Measurements from ENCODE around the gene CABP1. TPM values are rescaled to one million over a fixed set of nuclear protein-coding genes. Genes with fewer than 3 reads are reported as not detected.

The CABP1 gene
- total RNA-seq, 2 donors from 2014 or later: 3.0 TPM; not detected in 1

DNA sequence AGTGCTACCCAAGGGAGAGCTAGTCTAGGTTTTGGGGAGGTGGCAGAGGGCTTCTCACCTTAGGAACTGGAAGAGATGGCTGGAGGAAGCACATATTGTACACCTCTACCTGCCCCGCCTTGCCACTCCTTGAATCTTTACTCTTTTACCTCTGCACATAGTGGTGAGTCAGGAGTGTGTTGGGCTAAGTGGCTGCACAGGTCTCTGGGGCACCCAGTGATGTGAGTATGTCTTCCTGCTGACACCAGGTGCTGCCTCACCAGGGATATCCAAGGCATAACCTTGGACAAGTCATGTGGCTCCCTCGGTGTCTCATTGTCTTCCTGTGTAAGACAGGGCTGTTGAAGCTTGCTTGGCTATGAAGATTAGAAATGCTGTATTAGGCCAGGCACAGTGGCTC, 19.8 kb upstream of the CABP1 start:
- no peak for DNase-seq (ENCODE audit: low spot score in 2 of 2)
- no peak for ATAC-seq
- no peaks in the 10 kb centered on the region for H3K36me3 Mint-ChIP-seq
- no peak overlapping the region for H3K27ac Mint-ChIP-seq
- H3K9me3 Mint-ChIP-seq: no peaks in the 10 kb centered on the region

DNA sequence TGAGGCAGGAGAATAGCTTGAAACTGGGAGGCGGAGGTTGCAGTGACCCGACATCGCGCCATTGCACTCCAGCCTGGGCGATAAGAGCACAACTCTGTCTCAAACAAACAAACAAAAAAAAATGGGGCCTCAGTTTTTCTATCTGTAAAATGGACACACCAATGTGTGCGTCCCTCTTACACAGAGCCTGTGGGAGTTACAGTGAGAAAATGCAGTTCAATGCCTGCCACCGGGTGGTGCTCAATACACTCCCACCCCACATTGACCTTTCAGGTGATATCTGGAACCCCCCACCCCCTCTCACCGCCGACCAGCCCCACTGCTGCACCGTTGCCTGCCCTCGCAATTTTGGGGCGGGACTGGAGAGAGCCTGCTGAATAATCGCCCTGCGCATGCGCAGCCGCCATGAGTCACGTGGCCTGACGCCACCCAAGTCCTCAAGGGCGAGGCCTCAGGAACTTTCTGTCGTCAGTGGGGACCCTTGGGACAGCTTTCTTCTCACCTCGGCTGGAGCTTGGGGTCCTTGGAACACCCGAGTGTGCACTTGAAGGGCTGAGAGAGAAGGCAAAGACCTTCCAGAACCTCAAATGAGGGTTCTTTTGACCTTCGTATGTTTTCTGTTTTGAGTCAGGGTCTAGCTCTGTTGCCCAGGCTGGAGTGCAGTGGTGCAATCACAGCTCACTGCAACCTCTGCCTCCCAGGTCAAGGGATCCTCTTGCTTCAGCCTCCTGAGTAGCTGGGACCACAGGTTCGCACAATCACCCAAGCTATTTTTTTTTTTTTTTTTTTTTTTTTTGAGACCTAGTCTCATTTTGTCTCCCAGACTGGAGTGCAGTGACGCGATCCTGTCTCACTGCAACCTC, 14.6 kb upstream of the CABP1 start:
- DNase-seq (ENCODE audit: low spot score in 2 of 2) (peak in 1 of 2 donors; percentile 35), ATAC-seq (peak in 1 of 2 donors; percentile 54)
- Mint-ChIP-seq H3K9me3 (no peaks in the 10 kb centered on the region), H3K36me3 (no peaks in the 10 kb centered on the region), H3K27ac (no peak overlapping the region)

DNA sequence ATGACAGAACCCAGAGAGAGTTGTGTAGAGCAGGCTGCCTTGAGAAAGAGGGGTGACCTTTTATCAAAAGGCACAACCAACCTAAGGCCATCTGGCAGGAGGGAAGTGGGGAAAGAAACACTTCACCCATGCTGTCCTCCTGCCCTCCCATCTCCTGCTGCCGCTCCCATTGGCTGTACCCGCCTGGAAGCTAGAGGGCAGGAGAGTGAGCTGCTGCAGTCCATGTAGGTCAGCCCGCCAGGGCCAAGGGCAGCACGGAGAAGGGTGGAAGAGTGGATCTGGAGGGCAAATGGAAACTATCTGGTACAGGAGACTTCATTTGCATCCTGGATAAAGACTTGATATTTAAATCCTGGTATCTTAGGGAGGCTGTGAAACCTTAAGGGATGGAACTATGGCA, 11.5 kb upstream of the CABP1 start:
- Mint-ChIP-seq H3K27ac (no peak overlapping the region), H3K9me3 (no peaks in the 10 kb centered on the region), H3K36me3 (no peaks in the 10 kb centered on the region)
- DNase-seq (ENCODE audit: low spot score in 2 of 2): no peak
- ATAC-seq: no peak

DNA sequence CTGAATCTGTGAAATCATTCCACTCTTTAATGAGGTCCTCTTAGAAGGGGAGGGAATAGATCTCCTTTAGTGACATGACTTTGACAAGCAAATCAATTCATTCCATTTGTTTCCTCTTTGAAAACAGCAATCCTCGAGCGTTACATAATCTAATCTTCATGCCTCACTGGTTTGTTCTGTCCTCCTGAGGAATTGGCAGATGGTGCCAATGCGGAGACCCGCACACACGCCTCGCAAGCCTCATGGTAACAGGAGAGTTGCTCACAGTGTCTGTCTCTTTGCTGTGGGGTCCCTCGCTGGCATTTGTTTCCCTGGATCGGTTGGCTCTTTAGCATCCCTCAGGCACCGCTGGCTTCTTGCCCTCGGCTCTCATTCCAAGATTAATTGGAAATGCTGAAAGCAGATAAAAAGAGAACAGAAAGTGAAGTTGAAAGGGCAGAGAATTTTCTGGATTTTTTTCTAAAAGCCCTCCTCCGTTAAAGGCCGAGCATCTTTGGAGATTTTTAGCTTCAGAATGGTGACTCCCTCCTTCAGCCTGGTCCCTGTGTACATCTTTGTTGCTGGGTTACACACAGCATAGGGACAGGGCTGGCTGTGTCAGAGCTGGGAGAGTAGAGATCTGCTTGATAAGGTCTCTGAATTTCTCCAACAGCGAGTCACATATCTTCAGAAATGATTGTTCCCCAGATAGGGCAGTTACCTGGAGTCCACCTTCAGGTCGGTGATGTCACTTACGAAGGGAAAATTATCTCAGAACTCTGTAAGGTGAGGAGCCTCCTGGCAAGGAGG, 10.1 kb upstream of the CABP1 start:
- ATAC-seq (no peak), DNase-seq (ENCODE audit: low spot score in 2 of 2) (no peak)
- peak overlapping the region in 1 of 2 donors; percentile 20 for H3K27ac Mint-ChIP-seq
- no peaks in the 10 kb centered on the region for H3K36me3 Mint-ChIP-seq
- H3K9me3 Mint-ChIP-seq: no peaks in the 10 kb centered on the region

DNA sequence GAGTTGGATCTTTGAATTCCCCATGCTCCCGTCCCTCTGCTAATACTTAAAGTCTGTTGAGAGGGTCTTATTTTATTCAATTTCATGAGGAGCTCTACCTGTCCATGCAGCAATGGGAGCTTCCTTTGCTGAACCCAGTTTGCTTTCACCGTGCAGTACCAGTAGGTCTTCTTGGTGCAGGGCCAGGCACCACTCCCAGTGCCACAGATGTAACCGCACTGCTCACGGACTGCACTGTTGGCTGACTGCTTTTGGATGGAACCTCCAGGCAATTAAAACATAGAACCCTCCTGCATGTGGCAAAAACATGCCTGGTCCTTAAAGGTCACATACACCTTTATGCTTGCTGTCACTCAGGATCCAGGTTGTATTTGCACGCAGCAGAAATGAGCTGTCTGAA, 9.3 kb upstream of the CABP1 start:
- ATAC-seq: no peak
- no peak for DNase-seq (ENCODE audit: low spot score in 2 of 2)
- Mint-ChIP-seq H3K36me3 (no peaks in the 10 kb centered on the region), H3K9me3 (no peaks in the 10 kb centered on the region), H3K27ac (no peak overlapping the region)

DNA sequence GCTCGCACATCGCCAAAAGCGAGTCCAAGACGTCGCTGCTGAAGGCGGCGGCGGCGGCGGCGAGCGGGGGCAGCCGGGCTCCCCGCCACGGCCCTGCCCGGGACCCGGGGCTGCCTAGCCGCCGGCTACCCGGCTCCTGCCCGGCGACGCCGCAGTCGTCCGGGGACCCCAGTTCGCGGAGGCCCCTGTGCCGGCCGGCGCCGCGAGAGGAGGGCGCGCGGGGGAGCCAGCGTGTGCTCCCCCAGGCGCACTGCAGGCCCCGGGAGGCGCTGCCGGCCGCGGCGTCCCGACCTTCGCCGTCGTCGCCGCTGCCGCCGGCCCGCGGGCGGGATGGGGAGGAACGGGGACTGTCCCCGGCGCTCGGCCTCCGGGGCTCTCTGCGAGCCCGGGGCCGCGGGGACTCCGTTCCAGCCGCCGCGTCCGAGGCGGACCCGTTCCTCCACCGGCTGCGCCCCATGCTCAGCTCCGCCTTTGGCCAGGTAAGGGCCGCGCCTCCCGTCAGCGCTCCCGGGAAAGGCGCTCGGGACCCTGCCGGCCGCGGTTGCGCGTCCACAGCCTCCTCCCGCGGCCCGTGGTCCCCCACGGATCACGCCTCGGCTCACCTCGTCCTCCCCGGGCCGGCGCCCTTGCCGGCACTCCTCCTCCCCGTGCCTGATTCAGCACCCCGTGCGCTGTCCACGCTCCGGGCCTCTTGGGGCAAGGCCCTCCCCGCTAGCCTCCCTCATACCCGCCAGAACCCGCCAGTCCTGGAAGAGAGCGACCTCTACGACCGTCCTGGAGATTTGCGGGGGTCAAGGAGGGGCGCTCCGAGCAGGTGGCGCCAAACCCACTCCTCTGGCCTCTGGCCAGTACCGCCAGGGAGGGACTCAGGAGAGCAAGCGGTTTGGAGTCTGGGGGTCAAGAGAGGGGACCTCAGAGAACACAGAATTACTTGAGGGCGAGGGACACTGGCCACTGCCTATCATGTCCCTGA, 721 bp downstream of the CABP1 start:
- no peak overlapping the region for H3K27ac Mint-ChIP-seq
- DNase-seq (ENCODE audit: low spot score in 2 of 2) (peak in 1 of 2 donors; percentile 59), ATAC-seq (peak; percentile 64 to 67)
- no peaks in the 10 kb centered on the region for H3K9me3 Mint-ChIP-seq
- H3K36me3 Mint-ChIP-seq: peaks cover 0 to 5% of the 10 kb centered on the region in 2 donors

DNA sequence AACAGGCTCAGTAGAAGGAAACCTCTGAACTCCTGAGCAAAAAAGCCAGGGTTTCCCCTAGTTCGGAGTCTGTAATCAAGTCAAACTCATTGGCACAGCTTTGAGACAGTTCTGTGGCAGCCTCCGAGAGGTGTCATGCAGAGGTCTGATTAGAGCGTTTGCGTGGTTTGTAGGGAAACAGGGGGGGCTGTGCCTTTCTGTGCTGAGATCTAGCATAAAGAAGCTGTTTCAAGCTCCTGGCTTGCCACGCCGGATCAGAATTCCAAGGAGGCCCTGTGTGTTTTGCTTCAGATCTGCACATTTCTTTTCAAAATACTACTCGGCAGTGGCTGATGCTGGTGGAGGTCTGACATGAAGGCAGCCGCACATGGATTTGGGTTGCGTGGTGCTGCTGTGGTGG, 1.7 kb downstream of the CABP1 start:
- Mint-ChIP-seq H3K36me3 (peaks cover 0 to 5% of the 10 kb centered on the region in 2 donors), H3K9me3 (no peaks in the 10 kb centered on the region), H3K27ac (no peak overlapping the region)
- DNase-seq (ENCODE audit: low spot score in 2 of 2) (no peak), ATAC-seq (no peak)

DNA sequence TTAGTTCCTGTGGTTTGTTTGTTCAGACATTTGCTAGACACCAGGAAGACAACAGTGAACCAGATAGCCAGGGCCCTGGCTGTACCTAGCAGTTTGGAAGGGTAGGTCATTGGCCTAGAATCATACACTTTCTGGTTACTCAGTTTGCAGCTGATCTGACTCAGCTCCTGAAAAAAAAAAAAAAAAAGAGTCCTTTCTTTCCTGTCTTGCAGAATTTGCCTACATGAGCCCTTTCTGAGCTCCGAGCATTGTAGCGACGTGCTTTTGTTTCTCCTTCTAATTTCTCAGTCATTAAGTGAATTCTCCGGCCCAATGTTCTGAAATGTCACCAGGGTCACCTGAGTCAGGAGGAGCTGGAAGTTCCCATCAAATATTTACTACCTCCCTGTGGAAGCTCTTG, 2.4 kb downstream of the CABP1 start:
- DNase-seq (ENCODE audit: low spot score in 2 of 2): no peak
- ATAC-seq: no peak
- Mint-ChIP-seq H3K36me3 (peaks cover 0 to 5% of the 10 kb centered on the region in 2 donors), H3K27ac (no peak overlapping the region), H3K9me3 (no peaks in the 10 kb centered on the region)

DNA sequence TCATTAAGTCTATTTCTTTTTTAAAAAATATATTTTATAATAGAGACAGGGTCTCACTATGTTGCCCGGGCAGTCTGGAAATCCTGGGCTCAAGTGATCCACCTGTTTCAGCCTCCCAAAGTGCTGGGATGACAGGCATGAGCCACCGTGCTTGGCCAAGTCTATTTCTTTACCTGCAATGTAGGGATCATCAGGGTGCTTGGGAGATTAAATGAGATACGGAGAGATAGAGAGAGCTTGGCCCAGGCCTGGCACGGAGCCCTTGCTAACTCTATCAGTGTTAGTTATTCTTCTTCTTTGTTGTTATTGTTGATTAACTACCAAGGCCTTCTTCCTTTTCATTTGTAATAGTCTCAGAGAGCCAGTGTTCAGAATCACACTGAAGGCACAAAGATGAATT, 3.1 kb downstream of the CABP1 start:
- H3K36me3 Mint-ChIP-seq: peaks cover 0 to 5% of the 10 kb centered on the region in 2 donors
- no peak for DNase-seq (ENCODE audit: low spot score in 2 of 2)
- ATAC-seq: no peak
- H3K27ac Mint-ChIP-seq: no peak overlapping the region
- no peaks in the 10 kb centered on the region for H3K9me3 Mint-ChIP-seq

DNA sequence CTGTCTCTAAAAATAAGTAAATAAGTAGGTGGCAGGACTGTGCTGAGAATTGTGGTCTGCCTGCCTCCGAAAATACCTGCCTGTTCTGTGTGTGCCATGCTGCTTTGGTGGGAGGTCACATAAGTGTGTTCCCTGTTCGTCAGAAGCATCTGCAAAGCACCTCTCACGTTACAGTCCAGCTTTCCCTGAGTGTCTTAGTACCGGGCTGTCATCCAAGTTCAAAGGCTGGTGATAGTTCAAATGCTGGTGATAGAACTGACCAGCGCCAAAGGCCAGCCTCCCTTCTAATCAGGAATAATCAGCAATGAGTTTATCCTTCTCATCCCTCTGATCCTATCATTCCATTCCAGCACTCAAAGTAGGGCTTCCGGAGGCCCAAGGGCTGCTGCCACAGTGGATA, 5.6 kb downstream of the CABP1 start:
- no peaks in the 10 kb centered on the region for H3K9me3 Mint-ChIP-seq
- H3K36me3 Mint-ChIP-seq: peaks cover 0 to 5% of the 10 kb centered on the region in 2 donors
- DNase-seq (ENCODE audit: low spot score in 2 of 2) (no peak), ATAC-seq (no peak)
- no peak overlapping the region for H3K27ac Mint-ChIP-seq

DNA sequence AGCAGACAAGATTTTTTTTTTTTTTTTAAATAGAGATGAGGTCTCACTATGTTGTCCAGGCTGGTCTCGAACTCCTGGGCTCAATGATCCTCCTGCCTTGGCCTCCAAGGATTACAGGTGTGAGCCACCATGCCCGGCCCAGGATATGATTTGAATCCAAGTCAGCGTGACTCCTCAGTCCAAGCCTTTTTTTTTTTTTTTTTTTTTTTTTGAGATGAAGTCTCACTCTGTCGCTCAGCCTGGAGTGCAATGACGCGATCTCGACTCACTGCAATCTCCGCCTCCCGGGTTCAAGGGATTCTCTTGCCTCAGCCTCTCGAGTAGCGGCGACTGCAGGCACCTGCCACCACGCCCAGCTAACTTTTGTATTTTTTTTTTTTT, 6.9 kb downstream of the CABP1 start:
- Mint-ChIP-seq H3K36me3 (peaks cover 0 to 3% of the 10 kb centered on the region in 2 donors), H3K9me3 (no peaks in the 10 kb centered on the region), H3K27ac (no peak overlapping the region)
- DNase-seq (ENCODE audit: low spot score in 2 of 2) (no peak), ATAC-seq (no peak)

DNA sequence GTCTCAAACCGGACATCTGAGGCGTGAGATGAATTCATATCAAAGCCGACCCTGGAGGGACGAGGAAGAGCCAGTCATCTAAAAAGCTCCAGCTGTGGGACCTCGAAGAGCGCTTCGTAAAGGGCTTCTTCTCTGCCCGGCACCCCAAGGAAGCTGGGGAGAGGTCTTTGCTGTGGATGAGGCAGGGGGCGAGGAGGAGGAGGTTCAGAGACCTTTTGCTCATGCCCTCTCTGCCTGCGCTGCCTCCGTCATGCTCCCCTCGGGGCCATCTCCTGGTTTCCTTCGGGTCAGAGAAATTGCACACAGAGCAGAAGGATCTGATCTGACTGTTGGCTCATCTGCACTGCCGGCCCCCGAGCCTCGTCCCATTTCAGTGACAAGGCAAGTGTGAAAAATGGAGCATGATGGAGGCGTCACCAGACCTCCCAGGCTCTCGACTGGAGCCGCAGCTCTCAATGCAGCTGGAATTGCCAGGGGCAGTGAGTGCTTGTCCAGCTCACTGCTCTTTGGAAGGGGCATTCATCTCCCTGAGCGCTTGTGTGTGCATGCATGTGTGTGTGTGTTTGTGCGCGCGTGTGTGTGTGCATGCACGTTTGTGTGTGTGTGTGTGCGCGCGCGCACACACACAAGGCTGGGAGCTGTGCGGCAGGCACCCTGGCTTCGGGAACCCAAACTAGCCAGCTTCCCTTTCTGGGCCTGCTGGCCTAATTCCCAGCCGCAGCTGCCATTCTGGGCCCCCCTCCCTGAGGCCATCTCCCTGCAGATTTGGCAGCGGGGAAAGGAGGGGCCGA, 9.2 kb downstream of the CABP1 start:
- Mint-ChIP-seq H3K36me3 (no peaks in the 10 kb centered on the region), H3K27ac (no peak overlapping the region), H3K9me3 (no peaks in the 10 kb centered on the region)
- no peak for DNase-seq (ENCODE audit: low spot score in 2 of 2)
- peak in 1 of 2 donors; percentile 23 for ATAC-seq

DNA sequence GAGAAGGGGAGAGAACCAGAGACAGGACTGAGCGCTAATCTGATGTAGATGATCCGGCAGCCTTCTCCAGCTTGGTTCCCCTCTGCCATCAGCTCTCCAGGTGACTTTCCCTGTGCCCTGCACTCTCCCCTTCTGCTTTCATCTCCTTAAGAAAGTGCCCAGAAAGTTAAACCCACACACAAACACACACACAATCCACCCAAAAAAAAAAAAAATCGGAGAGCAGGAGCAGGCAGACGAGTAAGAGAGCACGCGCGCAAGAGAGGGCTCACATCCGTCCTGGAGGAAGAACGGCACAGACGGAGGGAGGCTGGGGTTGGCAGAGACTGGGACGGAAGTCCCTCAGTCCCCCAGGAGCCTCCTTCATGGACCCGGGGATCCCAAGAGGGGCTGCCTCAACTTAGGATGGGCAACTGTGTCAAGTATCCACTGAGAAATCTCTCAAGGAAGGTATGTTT, 9.8 kb downstream of the CABP1 start:
- Mint-ChIP-seq H3K27ac (no peak overlapping the region), H3K9me3 (no peaks in the 10 kb centered on the region), H3K36me3 (no peaks in the 10 kb centered on the region)
- DNase-seq (ENCODE audit: low spot score in 2 of 2) (no peak), ATAC-seq (no peak)

DNA sequence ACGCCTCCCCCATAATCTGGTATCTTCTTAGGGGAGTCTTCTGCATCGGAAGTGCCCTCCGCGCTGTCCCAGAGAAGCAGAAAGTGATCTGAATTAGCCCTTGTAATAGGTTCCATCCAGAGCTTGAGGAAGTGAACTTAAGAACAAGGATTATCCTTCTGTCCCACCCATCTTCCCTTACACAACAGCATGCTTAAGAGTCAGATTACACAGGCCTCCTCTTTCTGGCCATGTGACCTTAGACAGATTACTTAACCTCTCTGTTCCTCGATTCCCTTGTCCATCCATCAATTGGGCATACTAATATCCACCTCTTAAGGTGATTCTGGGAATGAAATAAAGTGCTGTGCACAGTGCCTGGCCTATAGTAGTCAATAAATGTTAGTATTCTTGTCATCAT, 11.4 kb downstream of the CABP1 start:
- no peaks in the 10 kb centered on the region for H3K9me3 Mint-ChIP-seq
- no peak for ATAC-seq

DNA sequence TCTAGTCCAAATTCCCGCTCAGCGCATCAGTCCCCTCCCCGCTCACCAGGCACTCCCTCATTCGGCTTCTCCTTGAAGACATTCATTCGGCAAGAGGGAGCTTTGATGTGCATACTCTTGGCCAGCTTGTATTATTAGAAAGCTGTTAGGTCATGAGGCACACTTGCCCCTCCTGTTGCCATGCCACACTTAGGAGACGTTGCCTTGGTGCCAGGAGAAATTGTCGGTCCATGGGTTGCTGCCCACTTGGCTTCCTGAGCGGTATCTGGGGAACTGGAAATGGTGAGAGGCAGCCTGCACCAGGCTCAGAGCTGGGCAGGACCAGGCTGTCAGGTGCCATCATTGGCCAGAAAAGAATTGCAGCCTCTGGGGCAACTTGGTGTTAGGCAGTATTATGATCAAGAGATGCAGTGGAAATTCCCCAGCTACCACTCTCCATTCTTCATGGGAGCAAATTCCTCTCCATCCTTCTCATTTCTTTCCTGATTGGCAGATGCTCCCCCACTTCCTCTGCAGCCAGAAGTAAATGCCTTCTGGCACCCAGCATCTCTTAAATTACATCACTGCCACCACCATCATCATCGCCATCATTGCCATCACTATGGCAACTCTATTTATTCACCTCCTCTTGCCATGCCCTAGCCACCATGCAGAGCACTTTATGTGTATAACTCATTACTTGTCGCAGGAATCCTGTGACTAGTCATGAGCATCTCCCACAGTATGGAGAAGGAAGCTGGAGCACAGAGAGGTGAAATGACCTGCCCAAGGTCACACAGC, 12.4 kb downstream of the CABP1 start:
- ATAC-seq (no peak), DNase-seq (ENCODE audit: low spot score in 2 of 2) (no peak)
- Mint-ChIP-seq H3K36me3 (no peaks in the 10 kb centered on the region), H3K9me3 (no peaks in the 10 kb centered on the region), H3K27ac (no peak overlapping the region)

More for the DNA sequence above, 11.4 kb downstream of the CABP1 start:
- no peak for DNase-seq (ENCODE audit: low spot score in 2 of 2)
- H3K36me3 Mint-ChIP-seq: no peaks in the 10 kb centered on the region
- H3K27ac Mint-ChIP-seq: no peak overlapping the region

Measured in activated naive CD4-positive, alpha-beta T cell treated with anti-CD3 and anti-CD28 coated beads, Interleukin-2, amount 50 U/mL, for 72 hours (primary cell).